H9 (cell line): ENCODE results near the gene CHN2. TPM values are rescaled to one million over a fixed set of nuclear protein-coding genes. Genes with fewer than 3 reads are reported as not detected.

ENCODE experiments used
- DNase-seq: peaks from one replicate; pipeline ENCODE4 v3.0.0-alpha.2; 2017
- H2AFZ ChIP-seq: one replicate; pipeline ENCODE4 v1.6.1; 2013; ENCODE audit warnings: mild to moderate bottlenecking, low read length, control low read depth, moderate library complexity
- H2AK5ac ChIP-seq: 2 replicates; pipeline ENCODE4 v1.6.1; 2013; ENCODE audit warnings: low read length, control low read depth, mixed read lengths; ENCODE audit not compliant: insufficient read length
- H2BK120ac ChIP-seq: one replicate; pipeline ENCODE4 v1.6.1; 2013; ENCODE audit warnings: low read depth, mild to moderate bottlenecking, low read length, control low read depth, inconsistent platforms; ENCODE audit not compliant: poor library complexity, severe bottlenecking
- H2BK12ac ChIP-seq: 2 replicates; pipeline ENCODE4 v1.6.1; 2013; ENCODE audit warnings: low read length, control low read depth, mixed read lengths, low read depth; ENCODE audit not compliant: insufficient read length
- H2BK15ac ChIP-seq: 2 replicates; pipeline ENCODE4 v1.6.1; 2013; ENCODE audit warnings: low read depth, low read length, control low read depth
- H2BK20ac ChIP-seq: one replicate; pipeline ENCODE4 v1.6.1; 2013; ENCODE audit warnings: low read depth, mild to moderate bottlenecking, low read length, control low read depth, inconsistent platforms; ENCODE audit not compliant: poor library complexity, severe bottlenecking
- H2BK5ac ChIP-seq: 2 replicates; pipeline ENCODE4 v1.6.1; 2013; ENCODE audit warnings: low read length, control low read depth, mixed read lengths; ENCODE audit not compliant: insufficient read length
- H3K14ac ChIP-seq: 2 replicates; pipeline ENCODE4 v1.6.1; 2013; ENCODE audit warnings: low read length, control low read depth; ENCODE audit not compliant: insufficient read depth
- H3K18ac ChIP-seq: 2 replicates; pipeline ENCODE4 v1.6.1; 2013; ENCODE audit warnings: low read depth, mild to moderate bottlenecking, mixed read lengths, low read length, control low read depth; ENCODE audit not compliant: insufficient read length
- H3K23ac ChIP-seq: 2 replicates; pipeline ENCODE4 v1.6.1; 2013; ENCODE audit warnings: low read length, control low read depth, mixed read lengths, low read depth; ENCODE audit not compliant: insufficient read length
- H3K23me2 ChIP-seq: 2 replicates; pipeline ENCODE4 v1.6.1; 2013; ENCODE audit warnings: low read depth, mild to moderate bottlenecking, mixed read lengths, low read length, control low read depth; ENCODE audit not compliant: insufficient read length, poor library complexity, severe bottlenecking
- H3K27ac ChIP-seq: 2 replicates; pipeline ENCODE4 v1.5.1; 2013; ENCODE audit warnings: low read length, control low read depth, mixed read lengths, low read depth; ENCODE audit not compliant: insufficient read length
- H3K27me3 ChIP-seq: 2 replicates; pipeline ENCODE4 v1.6.1; 2013; ENCODE audit warnings: low read length, control low read depth, inconsistent platforms; ENCODE audit not compliant: insufficient read depth
- H3K4ac ChIP-seq: 2 replicates; pipeline ENCODE4 v1.6.1; 2013; ENCODE audit warnings: low read depth, mild to moderate bottlenecking, control low read depth, inconsistent platforms, low read length, moderate library complexity
- H3K4me1 ChIP-seq: 2 replicates; pipeline ENCODE4 v1.6.1; 2013; ENCODE audit warnings: low read length, control low read depth, inconsistent platforms; ENCODE audit not compliant: insufficient read depth
- H3K4me2 ChIP-seq: 2 replicates; pipeline ENCODE4 v1.6.1; 2013; ENCODE audit warnings: low read length, control low read depth, mixed read lengths; ENCODE audit not compliant: insufficient read length, insufficient read depth
- H3K56ac ChIP-seq: 2 replicates; pipeline ENCODE4 v1.6.1; 2013; ENCODE audit warnings: low read depth, mild to moderate bottlenecking, mixed read lengths, low read length, control low read depth; ENCODE audit not compliant: insufficient read length
- H3K79me1 ChIP-seq: 2 replicates; pipeline ENCODE4 v1.6.1; 2013; ENCODE audit warnings: low read depth, mild to moderate bottlenecking, moderate library complexity, low read length, control low read depth, inconsistent platforms; ENCODE audit not compliant: insufficient read depth, poor library complexity, severe bottlenecking
- H3K79me2 ChIP-seq: 2 replicates; pipeline ENCODE4 v1.6.1; 2013; ENCODE audit warnings: low read length, control low read depth, inconsistent platforms; ENCODE audit not compliant: insufficient read depth
- H3K9ac ChIP-seq: 2 replicates; pipeline ENCODE4 v1.6.1; 2013; ENCODE audit warnings: low read length, control low read depth, mixed read lengths; ENCODE audit not compliant: insufficient read length; ENCODE audit errors: extremely low read depth
- H3K9me3 ChIP-seq: one replicate; pipeline ENCODE4 v1.6.1; 2013; ENCODE audit warnings: low read depth, low read length, inconsistent platforms; ENCODE audit not compliant: control insufficient read depth
- H3T11ph ChIP-seq: one replicate; pipeline ENCODE4 v1.6.1; 2013; ENCODE audit warnings: mild to moderate bottlenecking, low read length, control low read depth, inconsistent platforms
- H4K20me1 ChIP-seq: one replicate; pipeline ENCODE4 v1.6.1; 2013; ENCODE audit not compliant: control insufficient read depth, insufficient read length, insufficient read depth
- H4K5ac ChIP-seq: 2 replicates; pipeline ENCODE4 v1.6.1; 2013; ENCODE audit warnings: low read depth, mild to moderate bottlenecking, mixed read lengths, low read length, control low read depth; ENCODE audit not compliant: insufficient read length
- H4K8ac ChIP-seq: replicated peaks from 2 replicates; pipeline ENCODE4 v1.6.1; 2013; ENCODE audit warnings: low read length, control low read depth, mixed read lengths, low read depth; ENCODE audit not compliant: insufficient read length
- H4K91ac ChIP-seq: 2 replicates; pipeline ENCODE4 v1.6.1; 2013; ENCODE audit warnings: low read depth, mild to moderate bottlenecking, moderate library complexity, mixed read lengths, low read length, control low read depth; ENCODE audit not compliant: insufficient read length
- H3K27ac Mint-ChIP-seq, 3 experiments: 2 replicates in 2 of 3; 3 replicates in 1 of 3; pipeline ENCODE4 v1.8.0; 2020 to 2021; ENCODE audit warnings: mixed read lengths in 3 of 3, mild to moderate bottlenecking in 1 of 3, moderate library complexity in 1 of 3
- H3K27me3 Mint-ChIP-seq: 2 replicates; pipeline ENCODE4 v1.8.0; 2021; ENCODE audit warnings: low read depth, mild to moderate bottlenecking, moderate library complexity, mixed read lengths
- H3K36me3 Mint-ChIP-seq, 3 experiments: 2 replicates in 2 of 3; 3 replicates in 1 of 3; pipeline ENCODE4 v1.8.0; 2020 to 2021; ENCODE audit warnings: low read depth in 3 of 3, mixed read lengths in 3 of 3; ENCODE audit not compliant: insufficient read depth in 1 of 3
- H3K4me1 Mint-ChIP-seq, 2 experiments: 2 replicates each; pipeline ENCODE4 v1.8.0; 2020; ENCODE audit warnings: mixed read lengths in 2 of 2
- H3K4me3 Mint-ChIP-seq, 2 experiments: 2 replicates in 1 of 2; 3 replicates in 1 of 2; pipeline ENCODE4 v1.8.0; 2020 to 2021; ENCODE audit warnings: mild to moderate bottlenecking in 2 of 2, mixed read lengths in 2 of 2, moderate library complexity in 1 of 2
- H3K9me3 Mint-ChIP-seq, 2 experiments: 2 replicates in 1 of 2; 3 replicates in 1 of 2; pipeline ENCODE4 v1.8.0; 2020; ENCODE audit warnings: mild to moderate bottlenecking in 2 of 2, mixed read lengths in 2 of 2, moderate library complexity in 1 of 2
- WGBS: extraction: QIAGEN DNeasy Blood & Tissue Kit; methylation state at CpG from one replicate; pipeline ENCODE4 v1.1.7; 2013; ENCODE audit warnings: missing lambda C conversion rate, low lambda C conversion rate, mixed read lengths; ENCODE audit not compliant: insufficient read length; ENCODE audit errors: extremely low coverage; 5-methylcytosine and 5-hydroxymethylcytosine counted together
- total RNA-seq: library from RNA; stranded (reverse); gene quantifications from 2 replicates; pipeline ENCODE4 v1.2.1, GENCODE V29; 2021
- TF ChIP-seq, protein P1 (sequence below): fragments of 200-600 bp; sonication (generic); conservative IDR thresholded peaks from 3 replicates; pipeline ENCODE4 v1.8.0; 2021; ENCODE audit warnings: antibody characterized with exemption, mild to moderate bottlenecking

Gene CHN2
- total RNA-seq, 1 experiment from 2014 or later = 3.3 TPM

DNA sequence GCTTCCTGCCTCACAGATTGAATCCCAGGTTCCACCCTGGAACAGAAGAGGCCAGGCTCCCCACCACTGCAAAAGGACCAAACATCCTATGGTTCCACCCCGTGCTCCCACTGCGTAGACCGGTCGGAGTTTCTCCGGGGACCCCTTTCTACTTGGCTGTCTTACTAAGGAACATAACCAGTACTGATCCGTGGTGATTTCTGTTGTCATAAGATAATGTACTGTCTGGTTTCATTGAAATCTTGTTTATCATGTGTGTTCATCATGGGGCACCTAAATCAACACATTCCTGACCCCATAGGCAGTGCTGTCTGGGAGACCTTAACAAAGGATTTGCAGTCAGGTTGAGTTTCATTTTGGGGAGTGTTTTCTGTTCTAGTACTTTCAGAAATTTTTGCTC lies 104.5 kb downstream of the CHN2 start:
- no peaks in the 10 kb centered on the region for H3K79me2 ChIP-seq
- H3K4me1 ChIP-seq = peaks cover 7% of the 10 kb centered on the region; the same call in 1 of the 2 replicates
- no peaks in the 10 kb centered on the region for H3K27me3 ChIP-seq
- H4K5ac ChIP-seq = no peak overlapping the region
- no peak overlapping the region for H3K18ac ChIP-seq
- TF ChIP-seq, protein P1, sequence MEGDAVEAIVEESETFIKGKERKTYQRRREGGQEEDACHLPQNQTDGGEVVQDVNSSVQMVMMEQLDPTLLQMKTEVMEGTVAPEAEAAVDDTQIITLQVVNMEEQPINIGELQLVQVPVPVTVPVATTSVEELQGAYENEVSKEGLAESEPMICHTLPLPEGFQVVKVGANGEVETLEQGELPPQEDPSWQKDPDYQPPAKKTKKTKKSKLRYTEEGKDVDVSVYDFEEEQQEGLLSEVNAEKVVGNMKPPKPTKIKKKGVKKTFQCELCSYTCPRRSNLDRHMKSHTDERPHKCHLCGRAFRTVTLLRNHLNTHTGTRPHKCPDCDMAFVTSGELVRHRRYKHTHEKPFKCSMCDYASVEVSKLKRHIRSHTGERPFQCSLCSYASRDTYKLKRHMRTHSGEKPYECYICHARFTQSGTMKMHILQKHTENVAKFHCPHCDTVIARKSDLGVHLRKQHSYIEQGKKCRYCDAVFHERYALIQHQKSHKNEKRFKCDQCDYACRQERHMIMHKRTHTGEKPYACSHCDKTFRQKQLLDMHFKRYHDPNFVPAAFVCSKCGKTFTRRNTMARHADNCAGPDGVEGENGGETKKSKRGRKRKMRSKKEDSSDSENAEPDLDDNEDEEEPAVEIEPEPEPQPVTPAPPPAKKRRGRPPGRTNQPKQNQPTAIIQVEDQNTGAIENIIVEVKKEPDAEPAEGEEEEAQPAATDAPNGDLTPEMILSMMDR = no peak
- H2BK5ac ChIP-seq = no peak overlapping the region
- H3K9me3 ChIP-seq = no peaks in the 10 kb centered on the region
- Mint-ChIP-seq H3K9me3 (no peaks in the 10 kb centered on the region), H3K36me3 (no peaks in the 10 kb centered on the region), H3K27me3 (peaks cover 1% of the 10 kb centered on the region; the same call in 1 of the 2 replicates), H3K4me1 (peaks cover 56 to 67% of the 10 kb centered on the region in 2 experiments), H3K4me3 (no peak overlapping the region), H3K27ac (no peak overlapping the region)
- WGBS = no CpG with 5 or more reads among the region's 6 CpGs
- H3K9ac ChIP-seq = no peak overlapping the region
- no peaks in the 10 kb centered on the region for H3K79me1 ChIP-seq
- H2BK120ac ChIP-seq = no peak overlapping the region
- H3K23me2 ChIP-seq = no peaks in the 10 kb centered on the region
- H3K14ac ChIP-seq = no peak overlapping the region
- no peak for DNase-seq
- H2BK12ac ChIP-seq = no peak overlapping the region
- H3K27ac ChIP-seq = no peak overlapping the region
- no peak overlapping the region for H3T11ph ChIP-seq
- H3K4me2 ChIP-seq = no peak overlapping the region
- H4K8ac ChIP-seq = no peak overlapping the region
- no peak overlapping the region for H2BK15ac ChIP-seq
- H3K23ac ChIP-seq = no peak overlapping the region
- H3K4ac ChIP-seq = no peak overlapping the region
- H2BK20ac ChIP-seq = no peak overlapping the region
- no peaks in the 10 kb centered on the region for H4K20me1 ChIP-seq
- no peak overlapping the region for H2AK5ac ChIP-seq
- no peak overlapping the region for H3K56ac ChIP-seq
- no peak overlapping the region for H4K91ac ChIP-seq
- no peak overlapping the region for H2AFZ ChIP-seq
